SK-N-SH treated with all-trans-retinoic acid at 6 μM for 48 hours (cell line): ENCODE data around the gene WNT9B.

Experiments used
- ATAC-seq: fragments of 200-7000 bp; cut with Tn5 transposase; 3 replicates; pipeline ENCODE4 v1.9.1; 2020; ENCODE audit warnings: mild to moderate bottlenecking, moderate library complexity
- ARNTL ChIP-seq: fragments of 450-650 bp; formaldehyde crosslinking; IDR thresholded peaks from 2 replicates; pipeline ENCODE4 v1.5.0; 2020; ENCODE audit warnings: low read depth, mild to moderate bottlenecking, moderate library complexity, borderline replicate concordance
- BACH2 ChIP-seq: fragments of 250-450 bp; sonication (Bioruptor Pico); IDR thresholded peaks from 2 replicates; pipeline ENCODE4 v1.9.0; 2021; ENCODE audit warnings: mild to moderate bottlenecking, borderline replicate concordance
- CSDC2 ChIP-seq: fragments of 250-450 bp; sonication (Bioruptor Pico); IDR thresholded peaks from 2 replicates; pipeline ENCODE4 v1.5.0; 2020; ENCODE audit warnings: mild to moderate bottlenecking, moderate library complexity
- CSRNP3 ChIP-seq: fragments of 250-450 bp; sonication (Bioruptor Pico); IDR thresholded peaks from 2 replicates; pipeline ENCODE4 v1.5.1; 2021; ENCODE audit warnings: mild to moderate bottlenecking, moderate library complexity
- ESRRG ChIP-seq: fragments of 250-450 bp; sonication (Bioruptor Pico); IDR thresholded peaks from 2 replicates; pipeline ENCODE4 v1.6.1; 2021; ENCODE audit warnings: mild to moderate bottlenecking
- GLIS3 ChIP-seq: fragments of 250-450 bp; sonication (Bioruptor Pico); IDR thresholded peaks from 2 replicates; pipeline ENCODE4 v1.5.0; 2020; ENCODE audit warnings: mild to moderate bottlenecking, moderate library complexity
- OSR1 ChIP-seq: fragments of 250-450 bp; sonication (Bioruptor Pico); IDR thresholded peaks from 2 replicates; pipeline ENCODE4 v1.8.0; 2022; ENCODE audit warnings: moderate library complexity, mild to moderate bottlenecking, inconsistent platforms
- PATZ1 ChIP-seq: fragments of 250-450 bp; sonication (Bioruptor Pico); IDR thresholded peaks from 2 replicates; pipeline ENCODE4 v1.8.0; 2020; ENCODE audit warnings: mild to moderate bottlenecking, moderate library complexity, borderline replicate concordance
- POU6F1 ChIP-seq: fragments of 250-450 bp; sonication (Bioruptor Pico); IDR thresholded peaks from 2 replicates; pipeline ENCODE4 v1.8.0; 2021; ENCODE audit warnings: low read depth, mild to moderate bottlenecking, moderate library complexity, borderline replicate concordance
- PPARA ChIP-seq: fragments of 250-450 bp; sonication (Bioruptor Pico); IDR thresholded peaks from 2 replicates; pipeline ENCODE4 v1.5.0; 2020; ENCODE audit warnings: mild to moderate bottlenecking, borderline replicate concordance
- RARB ChIP-seq: fragments of 250-450 bp; sonication (Bioruptor Pico); IDR thresholded peaks from 2 replicates; pipeline ENCODE4 v1.8.0; 2021; ENCODE audit warnings: mild to moderate bottlenecking, moderate library complexity
- SNAI2 ChIP-seq: fragments of 250-450 bp; sonication (Bioruptor Pico); IDR thresholded peaks from 2 replicates; pipeline ENCODE4 v1.5.0; 2020; ENCODE audit warnings: mild to moderate bottlenecking, moderate library complexity
- TCF4 ChIP-seq: fragments of 250-450 bp; sonication (Bioruptor Pico); IDR thresholded peaks from 2 replicates; pipeline ENCODE4 v1.8.0; 2021; ENCODE audit warnings: mild to moderate bottlenecking, moderate library complexity, borderline replicate concordance
- TOX ChIP-seq: fragments of 250-450 bp; sonication (Bioruptor Pico); IDR thresholded peaks from 2 replicates; pipeline ENCODE4 v1.8.0; 2021; ENCODE audit warnings: mild to moderate bottlenecking, moderate library complexity, borderline replicate concordance
- TSHZ2 ChIP-seq: fragments of 250-450 bp; sonication (Bioruptor Pico); IDR thresholded peaks from 2 replicates; pipeline ENCODE4 v1.5.0; 2020; ENCODE audit warnings: mild to moderate bottlenecking, moderate library complexity
- ZC3H10 ChIP-seq: fragments of 250-450 bp; sonication (Bioruptor Pico); IDR thresholded peaks from 2 replicates; pipeline ENCODE4 v1.5.1; 2021; ENCODE audit warnings: mild to moderate bottlenecking, moderate library complexity
- ZFP30 ChIP-seq: fragments of 450-650 bp; formaldehyde crosslinking; IDR thresholded peaks from 2 replicates; pipeline ENCODE4 v1.5.0; 2022; ENCODE audit warnings: mild to moderate bottlenecking, moderate library complexity
- ZNF565 ChIP-seq: fragments of 450-650 bp; formaldehyde crosslinking; conservative IDR thresholded peaks from 2 replicates; pipeline ENCODE4 v1.5.0; 2020; ENCODE audit warnings: low read depth, mild to moderate bottlenecking, moderate library complexity
- ZNF70 ChIP-seq: fragments of 450-650 bp; formaldehyde crosslinking; IDR thresholded peaks from 2 replicates; pipeline ENCODE4 v1.5.0; 2020; ENCODE audit warnings: mild to moderate bottlenecking, moderate library complexity
- ZNF8 ChIP-seq: fragments of 450-650 bp; formaldehyde crosslinking; IDR thresholded peaks from 2 replicates; pipeline ENCODE4 v1.5.0; 2020; ENCODE audit warnings: mild to moderate bottlenecking, moderate library complexity

The WNT9B gene

GRCh38 chr17:46872421-46872820, 21.0 kb downstream of the WNT9B start:
- TF ChIP-seq ZNF70 (CRISPR knock-in tag) (no peak), TSHZ2 (CRISPR knock-in tag) (no peak), TCF4 (CRISPR knock-in tag) (no peak), POU6F1 (CRISPR knock-in tag) (no peak), ZFP30 (no peak), SNAI2 (CRISPR knock-in tag) (no peak), ZNF8 (CRISPR knock-in tag) (no peak), ZC3H10 (CRISPR knock-in tag) (no peak), ESRRG (no peak), CSDC2 (CRISPR knock-in tag) (no peak), OSR1 (CRISPR knock-in tag) (no peak)
- no peak for ATAC-seq

GRCh38 chr17:46873941-46874645, 22.7 kb downstream of the WNT9B start:
- no peak for ATAC-seq
- TF ChIP-seq BACH2 (CRISPR knock-in tag) (no peak), ARNTL (CRISPR knock-in tag) (no peak), ZNF565 (no peak), PATZ1 (CRISPR knock-in tag) (no peak), RARB (CRISPR knock-in tag) (no peak), ZFP30 (no peak), ESRRG (no peak), TCF4 (CRISPR knock-in tag) (no peak)
- TF ChIP-seq, all 23 proteins: peak for 0

GRCh38 chr17:46874906-46875305, 23.5 kb downstream of the WNT9B start:
- TF ChIP-seq CSRNP3 (CRISPR knock-in tag) (no peak), CSDC2 (CRISPR knock-in tag) (no peak), SNAI2 (CRISPR knock-in tag) (no peak), ARNTL (CRISPR knock-in tag) (no peak), ZNF565 (no peak), ZNF70 (CRISPR knock-in tag) (no peak), PPARA (no peak), BACH2 (CRISPR knock-in tag) (no peak)
- no peak for ATAC-seq

- TF ChIP-seq ZNF8 (CRISPR knock-in tag) (no peak), SNAI2 (CRISPR knock-in tag) (no peak), RARB (CRISPR knock-in tag) (no peak), ZNF565 (no peak), ESRRG (no peak), GLIS3 (CRISPR knock-in tag) (no peak), TOX (CRISPR knock-in tag) (no peak), TSHZ2 (CRISPR knock-in tag) (no peak), ZC3H10 (CRISPR knock-in tag) (no peak), ZNF70 (CRISPR knock-in tag) (no peak), ZFP30 (no peak)
- no peak for ATAC-seq
Observed at GRCh38 chr17:46875849-46876352, 24.5 kb downstream of the WNT9B start.
